ENCODE data around the gene CBX3. TPM values are rescaled to one million over a fixed set of nuclear protein-coding genes. Genes with fewer than 3 reads are reported as not detected.

Gene CBX3
- total RNA-seq, 1 experiment from 2014 or later = 215 TPM

DNA sequence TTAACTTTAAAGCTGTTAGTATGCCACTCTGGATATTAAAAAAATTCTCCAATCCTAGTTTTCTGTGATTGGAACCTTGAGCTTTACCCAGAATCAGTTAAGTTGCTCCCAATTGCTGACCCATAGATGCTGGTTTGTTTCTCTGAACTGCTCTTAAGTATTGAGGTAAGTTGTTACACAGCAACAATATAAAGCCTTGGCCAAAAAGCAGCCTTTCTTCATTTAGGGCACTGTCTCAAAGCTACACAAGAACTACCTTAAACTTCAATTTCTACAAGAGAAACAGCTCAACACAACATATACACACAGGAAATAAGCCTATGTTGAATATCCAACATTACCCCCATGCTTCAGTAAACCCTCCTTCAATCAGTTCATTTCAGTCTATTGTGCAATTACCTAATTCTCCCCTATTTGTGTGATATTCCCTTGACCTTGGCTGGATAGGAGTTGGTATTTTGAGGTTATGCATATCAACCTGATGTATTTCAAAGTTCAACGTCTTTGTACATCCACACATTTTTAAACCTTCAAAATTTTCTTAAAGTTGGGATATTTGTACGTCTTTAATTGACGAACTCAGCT, 12.5 kb upstream of the CBX3 start:
- no peak overlapping the region for H3K4me3 ChIP-seq (ENCODE audit: low read depth, low read length)
- Mint-ChIP-seq H3K36me3 (ENCODE audit: insufficient read depth, unreplicated experiment) (peaks cover 100% of the 10 kb centered on the region), H3K27ac (ENCODE audit: unreplicated experiment) (peak overlapping the region; percentile 15), H3K4me3 (ENCODE audit: unreplicated experiment) (no peak overlapping the region), H3K9me3 (ENCODE audit: unreplicated experiment) (no peaks in the 10 kb centered on the region), H3K4me1 (ENCODE audit: low read depth, unreplicated experiment) (peaks cover 33% of the 10 kb centered on the region), H3K27me3 (ENCODE audit: insufficient read depth, unreplicated experiment) (no peaks in the 10 kb centered on the region)
- ChIA-PET POLR2A (interaction anchor here (0.5 to 1.6 kb wide), 3 partner anchors 13 to 1453 kb away, joined by 3 to 7 read pairs (median 6); partner anchors contain the start of gene CBX3), CTCF (interaction anchor here (1.3 kb wide), 1 partner anchor 37 kb away, joined by 3 read pairs; the partner anchor contains the start of gene NFE2L3)
- TF ChIP-seq, protein P1, sequence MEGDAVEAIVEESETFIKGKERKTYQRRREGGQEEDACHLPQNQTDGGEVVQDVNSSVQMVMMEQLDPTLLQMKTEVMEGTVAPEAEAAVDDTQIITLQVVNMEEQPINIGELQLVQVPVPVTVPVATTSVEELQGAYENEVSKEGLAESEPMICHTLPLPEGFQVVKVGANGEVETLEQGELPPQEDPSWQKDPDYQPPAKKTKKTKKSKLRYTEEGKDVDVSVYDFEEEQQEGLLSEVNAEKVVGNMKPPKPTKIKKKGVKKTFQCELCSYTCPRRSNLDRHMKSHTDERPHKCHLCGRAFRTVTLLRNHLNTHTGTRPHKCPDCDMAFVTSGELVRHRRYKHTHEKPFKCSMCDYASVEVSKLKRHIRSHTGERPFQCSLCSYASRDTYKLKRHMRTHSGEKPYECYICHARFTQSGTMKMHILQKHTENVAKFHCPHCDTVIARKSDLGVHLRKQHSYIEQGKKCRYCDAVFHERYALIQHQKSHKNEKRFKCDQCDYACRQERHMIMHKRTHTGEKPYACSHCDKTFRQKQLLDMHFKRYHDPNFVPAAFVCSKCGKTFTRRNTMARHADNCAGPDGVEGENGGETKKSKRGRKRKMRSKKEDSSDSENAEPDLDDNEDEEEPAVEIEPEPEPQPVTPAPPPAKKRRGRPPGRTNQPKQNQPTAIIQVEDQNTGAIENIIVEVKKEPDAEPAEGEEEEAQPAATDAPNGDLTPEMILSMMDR (IDR thresholded peaks at IDR 0.05; ENCODE audit: insufficient read depth in 1 of 2, low read depth in 1 of 2, low read length in 1 of 2, severe bottlenecking in 1 of 2, unreplicated experiment in 1 of 2) = no peak
- H3K36me3 ChIP-seq (ENCODE audit: control insufficient read depth, insufficient read depth, low read length) = peaks cover 5% of the 10 kb centered on the region; the same call in 1 of the 2 replicates
- H3K9me3 ChIP-seq = no peaks in the 10 kb centered on the region
- intact Hi-C loops (cut with micrococcal nuclease; ENCODE audit: unreplicated experiment) = loop anchor here (2.0 to 10.0 kb wide), 3 partner anchors 98 to 297 kb away; no protein-coding TSS in a partner anchor
- no peaks in the 10 kb centered on the region for H3K27me3 ChIP-seq (replicated peaks; ENCODE audit: control insufficient read depth, insufficient read depth, low read length)
- BruUV-seq (replicated peaks) = no TSS peak
- DNase-seq = no peak
- peaks cover 7% of the 10 kb centered on the region for H3K4me1 ChIP-seq

DNA sequence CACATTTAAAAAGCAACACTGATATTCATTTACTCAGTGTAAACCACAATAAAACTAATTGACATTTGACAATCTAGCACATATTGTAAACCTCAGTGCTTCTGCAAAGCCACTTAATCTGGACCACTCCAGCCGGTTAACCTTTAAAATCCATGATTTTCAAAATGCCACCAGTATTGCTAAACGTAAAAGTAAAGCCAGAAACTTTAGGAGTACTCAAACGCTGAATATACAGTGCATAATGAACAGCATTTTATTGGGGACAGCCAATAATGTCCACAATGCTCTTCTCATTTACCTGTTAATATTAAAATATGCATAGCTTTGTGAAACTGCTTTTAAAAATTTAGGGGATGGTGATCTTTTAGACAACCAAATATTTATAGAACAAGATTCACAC, 11.8 kb upstream of the CBX3 start:
- Histone ChIP-seq H3K4me1 (peaks cover 7% of the 10 kb centered on the region), H3K36me3 (ENCODE audit: control insufficient read depth, insufficient read depth, low read length) (peaks cover 5% of the 10 kb centered on the region; the same call in 1 of the 2 replicates), H3K9me3 (no peaks in the 10 kb centered on the region), H3K27me3 (replicated peaks; ENCODE audit: control insufficient read depth, insufficient read depth, low read length) (no peaks in the 10 kb centered on the region), H3K4me3 (ENCODE audit: low read depth, low read length) (no peak overlapping the region)
- peaks cover 100% of the 10 kb centered on the region for H3K36me3 Mint-ChIP-seq (ENCODE audit: insufficient read depth, unreplicated experiment)
- ChIA-PET CTCF (no interaction called here), POLR2A (interaction anchor here (0.5 to 0.7 kb wide), 2 partner anchors 96 to 1452 kb away, joined by 3 to 7 read pairs; no protein-coding TSS in a partner anchor)
- no peak overlapping the region for H3K4me3 Mint-ChIP-seq (ENCODE audit: unreplicated experiment)
- no peaks in the 10 kb centered on the region for H3K27me3 Mint-ChIP-seq (ENCODE audit: insufficient read depth, unreplicated experiment)
- intact Hi-C loops (cut with micrococcal nuclease; ENCODE audit: unreplicated experiment) = loop anchor here (2.0 to 10.0 kb wide), 3 partner anchors 99 to 297 kb away; no protein-coding TSS in a partner anchor
- TF ChIP-seq, protein P1 (IDR thresholded peaks at IDR 0.05; ENCODE audit: insufficient read depth in 1 of 2, low read depth in 1 of 2, low read length in 1 of 2, severe bottlenecking in 1 of 2, unreplicated experiment in 1 of 2) = no peak
- no TSS peak for BruUV-seq (replicated peaks)
- no peaks in the 10 kb centered on the region for H3K9me3 Mint-ChIP-seq (ENCODE audit: unreplicated experiment)
- H3K4me1 Mint-ChIP-seq (ENCODE audit: low read depth, unreplicated experiment) = peaks cover 28% of the 10 kb centered on the region
- H3K27ac Mint-ChIP-seq (ENCODE audit: unreplicated experiment) = peak overlapping the region; percentile 15
- no peak for DNase-seq

DNA sequence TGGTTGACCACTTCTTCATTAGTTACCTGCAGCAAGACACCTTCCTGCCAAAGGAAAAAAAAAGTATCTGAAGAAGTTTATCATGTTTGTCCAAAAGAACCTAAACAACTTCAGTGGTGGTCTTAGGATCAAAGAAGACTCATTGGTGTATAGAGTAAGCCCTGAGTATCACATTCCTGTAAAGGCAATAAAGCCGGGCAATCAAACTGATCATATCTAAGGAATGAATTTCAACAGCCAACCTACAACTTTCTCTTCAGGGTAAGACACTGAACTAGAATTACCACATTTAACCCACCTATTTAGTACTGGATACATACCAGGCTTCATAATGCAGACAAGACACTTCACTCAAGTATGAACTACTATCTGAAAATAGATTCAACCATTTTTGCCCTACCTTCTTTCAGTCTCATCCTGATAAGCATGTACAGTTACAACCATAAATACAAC, 11.1 kb upstream of the CBX3 start:
- Mint-ChIP-seq H3K9me3 (ENCODE audit: unreplicated experiment) (no peaks in the 10 kb centered on the region), H3K36me3 (ENCODE audit: insufficient read depth, unreplicated experiment) (peaks cover 100% of the 10 kb centered on the region), H3K27ac (ENCODE audit: unreplicated experiment) (no peak overlapping the region), H3K4me3 (ENCODE audit: unreplicated experiment) (no peak overlapping the region), H3K4me1 (ENCODE audit: low read depth, unreplicated experiment) (peaks cover 22% of the 10 kb centered on the region), H3K27me3 (ENCODE audit: insufficient read depth, unreplicated experiment) (no peaks in the 10 kb centered on the region)
- no peak for DNase-seq
- Histone ChIP-seq H3K36me3 (ENCODE audit: control insufficient read depth, insufficient read depth, low read length) (peaks cover 6% of the 10 kb centered on the region), H3K4me3 (ENCODE audit: low read depth, low read length) (no peak overlapping the region), H3K27me3 (replicated peaks; ENCODE audit: control insufficient read depth, insufficient read depth, low read length) (no peaks in the 10 kb centered on the region), H3K4me1 (peaks cover 11% of the 10 kb centered on the region), H3K9me3 (no peaks in the 10 kb centered on the region)
- ChIA-PET CTCF (no interaction called here), POLR2A (no interaction called here)
- BruUV-seq (replicated peaks) = no TSS peak
- TF ChIP-seq, protein P1 (IDR thresholded peaks at IDR 0.05; ENCODE audit: insufficient read depth in 1 of 2, low read depth in 1 of 2, low read length in 1 of 2, severe bottlenecking in 1 of 2, unreplicated experiment in 1 of 2) = no peak
- intact Hi-C loops (cut with micrococcal nuclease; ENCODE audit: unreplicated experiment) = no loop called here
